GM19043 (cell line): ENCODE results near the gene CHID1.

Experiments
- ATAC-seq: cut with Tn5 transposase; IDR thresholded peaks from one replicate; pipeline ENCODE4 v1.9.1; 2021; ENCODE audit warnings: low read depth; ENCODE audit not compliant: unreplicated experiment

Gene CHID1

GRCh38 chr11:889687-890475, 20.7 kb downstream of the CHID1 start:
- no peak for ATAC-seq

- ATAC-seq = no peak
Observed at GRCh38 chr11:889257-889656, 21.4 kb downstream of the CHID1 start.

DNA sequence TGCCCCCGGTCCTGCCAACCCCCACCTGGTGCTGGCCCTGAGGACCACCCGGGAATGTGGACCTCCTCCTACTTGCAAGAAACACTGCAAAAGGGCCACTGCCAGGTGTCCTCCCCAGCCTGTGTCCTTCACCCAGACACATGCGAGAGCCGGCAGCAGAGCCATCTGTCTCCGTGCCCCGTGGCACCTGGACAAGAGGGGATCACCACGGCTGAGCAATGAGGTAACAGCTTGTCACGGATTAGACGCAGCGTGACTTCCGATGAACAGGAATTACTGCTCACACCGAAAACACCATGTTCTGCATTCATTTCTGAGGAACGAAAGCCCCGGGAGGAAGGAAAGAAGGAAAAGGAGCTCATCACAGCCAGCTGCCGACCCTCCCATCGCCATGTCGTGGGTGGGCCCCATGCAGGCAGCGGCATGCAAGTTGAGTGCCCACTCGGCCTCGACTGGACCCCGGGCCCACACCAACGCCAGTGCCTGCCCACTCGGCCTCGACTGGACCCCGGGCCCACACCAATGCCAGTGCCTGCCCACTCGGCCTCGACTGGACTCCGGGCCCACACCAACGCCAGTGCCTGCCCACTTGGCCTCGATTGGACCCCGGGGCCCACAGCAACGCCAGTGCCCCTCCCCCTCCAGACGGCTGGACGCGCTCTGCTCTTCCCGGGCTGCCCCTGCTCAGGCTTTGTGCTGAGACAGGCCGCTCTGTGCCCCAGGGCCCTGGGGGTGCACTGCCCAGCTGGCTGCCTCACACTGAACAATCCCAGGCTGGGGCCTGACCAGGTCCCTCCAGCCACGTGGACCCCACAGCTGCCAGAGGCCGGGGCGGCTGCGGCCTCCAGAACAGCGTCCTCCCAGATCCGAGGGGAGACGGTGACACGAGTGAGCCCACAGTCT, 22.0 kb downstream of the CHID1 start:
- no peak for ATAC-seq

DNA sequence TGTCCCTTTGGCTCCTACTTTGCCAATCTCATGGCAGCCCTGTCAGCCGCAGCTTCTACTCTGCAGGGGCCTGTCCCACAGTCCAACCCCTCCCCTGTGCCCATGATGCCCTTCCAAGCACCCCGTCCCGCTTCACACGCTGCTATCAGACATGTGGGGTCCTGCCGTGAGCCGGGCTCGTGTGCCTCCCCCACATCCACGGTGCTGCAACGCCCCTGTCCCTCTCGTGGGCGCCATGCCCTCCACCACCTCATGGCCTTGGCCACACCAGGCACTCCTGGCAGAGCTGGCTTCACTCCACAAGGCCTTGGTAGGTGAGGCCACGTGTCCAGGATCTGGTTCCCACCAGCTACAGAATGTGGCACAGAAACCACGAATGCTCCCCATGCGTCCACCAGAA, 23.0 kb downstream of the CHID1 start:
- no peak for ATAC-seq

- no peak for ATAC-seq
Observed at GRCh38 chr11:886568-886967, 24.0 kb downstream of the CHID1 start.

DNA sequence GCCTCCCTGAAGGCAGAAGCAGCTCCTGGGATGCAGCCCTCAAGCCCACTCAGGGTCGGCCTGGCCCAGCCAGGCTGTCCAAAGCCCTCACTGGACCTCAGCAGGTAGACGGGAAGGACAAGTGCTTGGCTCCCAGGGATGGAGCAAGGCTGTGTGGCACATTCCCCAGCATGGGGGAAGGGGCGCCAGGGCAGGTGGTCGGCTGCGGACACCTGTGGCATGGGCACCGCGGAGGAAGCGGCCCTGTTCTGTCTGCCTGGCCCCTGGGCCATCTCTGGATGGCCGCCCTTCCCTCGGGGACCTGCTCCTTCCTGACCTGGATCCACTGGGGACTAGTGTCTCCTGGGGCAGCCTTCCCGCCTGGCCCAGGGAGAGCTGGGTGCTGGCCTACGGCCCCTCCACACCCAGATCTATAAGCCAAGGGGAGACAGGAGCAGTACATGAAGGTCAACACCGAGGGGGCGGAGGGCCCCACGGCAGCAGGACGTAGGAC, 26.0 kb downstream of the CHID1 start:
- no peak for ATAC-seq

DNA sequence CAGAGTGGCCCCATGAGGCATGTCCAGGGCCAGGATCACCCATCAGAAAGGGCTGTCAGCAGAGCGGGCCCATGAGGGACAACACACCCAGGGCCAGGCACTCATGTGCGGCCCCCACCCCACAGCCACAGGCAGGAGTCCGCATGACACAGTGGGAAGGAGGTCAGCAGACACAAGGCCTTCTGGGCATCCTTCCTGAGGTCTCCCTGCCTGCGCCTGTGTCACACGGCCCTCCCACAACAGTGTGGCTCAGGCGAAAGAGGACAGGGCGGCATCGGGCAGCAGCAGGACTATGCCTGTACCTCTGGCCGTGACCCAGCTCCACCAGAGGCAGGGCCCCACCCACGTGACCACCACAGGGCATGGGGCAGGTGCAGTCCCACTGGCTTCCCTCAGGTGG, 27.1 kb downstream of the CHID1 start:
- ATAC-seq = no peak

DNA sequence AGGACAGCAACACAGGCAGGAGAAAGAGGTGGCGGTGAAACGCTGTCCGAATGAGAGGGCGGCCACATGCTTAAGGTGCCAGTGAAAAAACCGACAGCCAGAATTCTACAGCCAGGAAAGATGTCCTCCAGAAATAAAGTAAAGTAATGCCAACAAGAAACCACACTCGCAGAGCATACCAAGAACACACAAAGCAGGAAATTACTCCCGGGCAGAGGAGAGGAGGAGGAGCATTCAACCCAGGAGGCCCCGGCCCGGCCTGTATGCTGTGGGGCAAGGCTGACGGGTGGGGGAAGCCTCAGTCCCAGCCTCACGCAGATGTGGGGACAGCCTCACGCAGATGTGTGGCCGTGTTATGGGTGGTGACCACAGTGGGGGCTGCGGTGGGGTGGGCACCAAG, 28.0 kb downstream of the CHID1 start:
- no peak for ATAC-seq

DNA sequence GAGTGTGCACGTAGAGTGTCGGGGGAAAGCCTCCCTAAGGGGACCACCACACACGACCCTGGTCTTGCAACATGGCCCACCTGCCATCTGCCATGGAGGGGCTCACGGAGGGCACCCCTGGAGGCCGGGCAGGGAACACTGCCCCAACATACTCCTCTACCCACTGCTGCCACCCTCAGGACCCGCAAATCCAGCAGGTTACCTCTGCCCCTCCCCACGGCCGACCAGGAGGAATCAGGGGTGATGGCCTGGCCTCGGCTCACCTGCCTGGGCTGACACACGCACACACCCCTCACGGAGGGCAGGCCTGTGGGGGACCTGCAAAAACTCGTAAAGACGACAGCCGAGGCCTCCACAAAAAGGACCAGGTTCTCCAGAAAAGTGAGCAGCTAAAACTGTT, 30.2 kb downstream of the CHID1 start:
- no peak for ATAC-seq

- no peak for ATAC-seq
Observed at GRCh38 chr11:877565-877964, 33.0 kb downstream of the CHID1 start.

DNA sequence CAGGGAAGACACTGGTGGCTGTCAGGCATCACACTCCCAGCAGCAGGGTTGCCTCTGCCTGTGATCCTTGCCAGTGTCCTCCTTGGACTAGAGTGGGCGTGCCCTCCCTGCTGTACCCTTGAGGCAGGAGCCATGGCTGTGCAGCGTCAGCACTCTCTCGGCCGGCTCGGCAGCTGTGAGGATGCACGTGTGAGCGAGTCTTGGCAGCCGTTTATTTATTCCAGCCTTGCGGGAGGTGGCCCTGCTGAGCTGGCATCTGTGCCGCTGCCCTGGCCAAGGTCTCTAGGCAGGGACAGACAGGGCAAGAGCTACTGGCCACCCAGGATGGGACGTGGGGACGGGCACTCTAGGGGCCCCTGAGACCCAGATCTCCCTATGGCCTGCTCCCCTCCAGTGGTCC, 34.1 kb downstream of the CHID1 start:
- ATAC-seq = no peak

- no peak for ATAC-seq
Observed at GRCh38 chr11:875769-876301, 34.8 kb downstream of the CHID1 start.

- no peak for ATAC-seq
Observed at GRCh38 chr11:875203-875602, 35.4 kb downstream of the CHID1 start.

DNA sequence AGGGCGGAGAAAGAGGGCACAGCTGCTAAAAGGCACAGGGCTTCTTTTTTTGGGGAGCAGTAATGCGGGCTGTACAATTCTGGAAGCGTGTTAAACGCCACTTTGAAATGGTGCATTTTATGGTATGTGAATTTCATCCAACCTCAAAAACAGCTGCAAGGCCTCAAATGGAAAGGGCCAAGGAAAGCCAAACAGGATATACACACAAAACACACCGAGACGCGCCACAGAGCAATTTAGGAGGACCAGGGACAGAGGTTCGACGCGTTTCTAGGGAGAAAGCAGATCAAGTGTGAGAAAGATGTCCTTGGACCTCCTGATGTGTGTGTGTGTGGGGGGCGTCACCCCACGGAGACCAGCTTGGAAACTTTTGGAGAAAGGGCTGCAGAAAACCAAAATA, 36.9 kb downstream of the CHID1 start:
- ATAC-seq = no peak

GRCh38 chr11:872799-873198, 37.8 kb downstream of the CHID1 start:
- no peak for ATAC-seq

- no peak for ATAC-seq
Observed at GRCh38 chr11:871472-871871, 39.1 kb downstream of the CHID1 start.

GRCh38 chr11:870418-870817, 40.2 kb downstream of the CHID1 start:
- no peak for ATAC-seq

GRCh38 chr11:870127-870413, 40.5 kb downstream of the CHID1 start:
- no peak for ATAC-seq

DNA sequence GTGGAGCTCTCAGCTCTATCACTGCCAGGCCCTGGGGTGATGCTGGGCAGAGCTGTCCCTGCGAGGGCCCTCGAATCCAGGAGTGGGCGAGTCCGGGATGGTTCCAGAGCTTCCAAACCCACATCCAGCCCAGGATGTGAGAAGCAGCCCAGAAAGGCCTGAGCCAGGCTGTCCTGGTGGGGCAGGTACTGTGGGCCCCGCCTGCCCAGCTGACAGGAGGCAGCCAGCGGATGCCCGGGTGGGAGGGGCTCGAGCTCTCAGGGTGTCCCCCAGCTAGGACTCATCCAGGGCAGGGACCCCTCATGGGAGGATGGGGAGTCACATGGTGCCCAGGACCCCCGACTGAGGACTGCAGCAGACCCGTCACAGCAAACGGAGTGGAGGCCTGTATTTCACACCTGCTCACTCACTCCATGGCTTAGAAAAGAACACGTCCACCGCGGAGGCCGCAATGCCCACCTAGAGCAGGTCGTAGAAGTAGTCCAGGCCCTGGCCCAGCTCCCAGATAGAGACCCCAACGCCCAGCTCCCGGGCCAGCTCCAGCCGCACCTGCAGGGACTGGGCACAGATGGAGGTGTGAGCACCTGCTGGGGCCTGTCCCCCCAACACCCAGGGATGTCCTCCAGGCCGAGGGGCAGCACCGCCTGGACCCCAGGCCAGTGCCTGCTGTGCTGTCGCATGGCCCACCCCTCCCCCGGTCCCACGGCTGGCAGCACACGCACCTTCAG, 41.0 kb downstream of the CHID1 start:
- ATAC-seq = no peak

GRCh38 chr11:868802-869201, 41.8 kb downstream of the CHID1 start:
- ATAC-seq = no peak

DNA sequence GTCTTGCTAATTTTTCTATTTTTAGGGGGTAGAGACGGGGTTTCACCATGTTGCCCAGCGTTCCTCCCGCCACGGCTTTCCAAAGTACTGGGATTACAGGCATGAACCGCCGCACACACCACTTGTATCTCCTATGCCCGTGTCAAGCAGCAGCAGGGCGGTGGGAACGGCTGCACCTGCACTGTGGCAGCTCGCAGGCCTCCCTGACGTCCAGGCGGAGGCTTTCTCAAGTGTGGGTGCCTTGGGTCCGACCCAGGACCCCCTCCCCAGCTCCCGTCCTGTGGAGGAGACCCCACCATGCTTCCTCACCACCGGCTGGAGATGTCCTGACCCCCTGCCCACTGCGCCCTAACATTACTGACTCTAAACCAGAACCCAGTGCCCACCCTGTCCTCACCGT, 42.2 kb downstream of the CHID1 start:
- no peak for ATAC-seq
